ENCODE measurements around the gene ERFE. TPM values are rescaled to one million over a fixed set of nuclear protein-coding genes. Genes with fewer than 3 reads are reported as not detected.

ERFE gene
- total and polyA plus RNA-seq, 10 of the 15 experiments (the other 5 are each of a cell fraction or from before 2014, with no cell fraction given) = not detected

GRCh38 chr2:238139196-238140039, 19.4 kb upstream of the ERFE start (continued):
- TF ChIP-seq TCF7 (IDR thresholded peaks at IDR 0.05; ENCODE audit: borderline replicate concordance) (no peak), RAD51 (IDR thresholded peaks at IDR 0.05) (no peak), RCOR1 (conservative IDR thresholded peaks at IDR 0.05; ENCODE audit: low read depth, low read length) (no peak), RBBP5 (conservative IDR thresholded peaks at IDR 0.05) (no peak), ZNF384 (IDR thresholded peaks at IDR 0.05; ENCODE audit: borderline replicate concordance, low read depth, low read length) (no peak), PAX8 (IDR thresholded peaks at IDR 0.05) (no peak), ZBED1 (IDR thresholded peaks at IDR 0.05; ENCODE audit: borderline replicate concordance) (no peak), CEBPZ (IDR thresholded peaks at IDR 0.05; ENCODE audit: low read depth, low read length) (no peak), SIX5 (IDR thresholded peaks at IDR 0.05; ENCODE audit: low read depth, low read length, severe bottlenecking) (no peak), CHD1 (IDR thresholded peaks at IDR 0.05; ENCODE audit: low read depth, low read length) (no peak), NR2F1 (conservative IDR thresholded peaks at IDR 0.05) (peak; percentile 97), PML (IDR thresholded peaks at IDR 0.05; ENCODE audit: low read length) (no peak), BHLHE40 (IDR thresholded peaks at IDR 0.05; ENCODE audit: borderline replicate concordance in 1 of 2, low read depth in 2 of 2, low read length in 1 of 2) (peak in 1 of 2 experiments; percentile 54; a peak in 1 of 4 replicates)
- TF ChIP-seq, protein P1, sequence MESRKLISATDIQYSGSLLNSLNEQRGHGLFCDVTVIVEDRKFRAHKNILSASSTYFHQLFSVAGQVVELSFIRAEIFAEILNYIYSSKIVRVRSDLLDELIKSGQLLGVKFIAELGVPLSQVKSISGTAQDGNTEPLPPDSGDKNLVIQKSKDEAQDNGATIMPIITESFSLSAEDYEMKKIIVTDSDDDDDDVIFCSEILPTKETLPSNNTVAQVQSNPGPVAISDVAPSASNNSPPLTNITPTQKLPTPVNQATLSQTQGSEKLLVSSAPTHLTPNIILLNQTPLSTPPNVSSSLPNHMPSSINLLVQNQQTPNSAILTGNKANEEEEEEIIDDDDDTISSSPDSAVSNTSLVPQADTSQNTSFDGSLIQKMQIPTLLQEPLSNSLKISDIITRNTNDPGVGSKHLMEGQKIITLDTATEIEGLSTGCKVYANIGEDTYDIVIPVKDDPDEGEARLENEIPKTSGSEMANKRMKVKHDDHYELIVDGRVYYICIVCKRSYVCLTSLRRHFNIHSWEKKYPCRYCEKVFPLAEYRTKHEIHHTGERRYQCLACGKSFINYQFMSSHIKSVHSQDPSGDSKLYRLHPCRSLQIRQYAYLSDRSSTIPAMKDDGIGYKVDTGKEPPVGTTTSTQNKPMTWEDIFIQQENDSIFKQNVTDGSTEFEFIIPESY (IDR thresholded peaks at IDR 0.05) = 0 out of 2 replicates have a peak, but pooled peaks have one; percentile 13
- TF ChIP-seq, protein P2, sequence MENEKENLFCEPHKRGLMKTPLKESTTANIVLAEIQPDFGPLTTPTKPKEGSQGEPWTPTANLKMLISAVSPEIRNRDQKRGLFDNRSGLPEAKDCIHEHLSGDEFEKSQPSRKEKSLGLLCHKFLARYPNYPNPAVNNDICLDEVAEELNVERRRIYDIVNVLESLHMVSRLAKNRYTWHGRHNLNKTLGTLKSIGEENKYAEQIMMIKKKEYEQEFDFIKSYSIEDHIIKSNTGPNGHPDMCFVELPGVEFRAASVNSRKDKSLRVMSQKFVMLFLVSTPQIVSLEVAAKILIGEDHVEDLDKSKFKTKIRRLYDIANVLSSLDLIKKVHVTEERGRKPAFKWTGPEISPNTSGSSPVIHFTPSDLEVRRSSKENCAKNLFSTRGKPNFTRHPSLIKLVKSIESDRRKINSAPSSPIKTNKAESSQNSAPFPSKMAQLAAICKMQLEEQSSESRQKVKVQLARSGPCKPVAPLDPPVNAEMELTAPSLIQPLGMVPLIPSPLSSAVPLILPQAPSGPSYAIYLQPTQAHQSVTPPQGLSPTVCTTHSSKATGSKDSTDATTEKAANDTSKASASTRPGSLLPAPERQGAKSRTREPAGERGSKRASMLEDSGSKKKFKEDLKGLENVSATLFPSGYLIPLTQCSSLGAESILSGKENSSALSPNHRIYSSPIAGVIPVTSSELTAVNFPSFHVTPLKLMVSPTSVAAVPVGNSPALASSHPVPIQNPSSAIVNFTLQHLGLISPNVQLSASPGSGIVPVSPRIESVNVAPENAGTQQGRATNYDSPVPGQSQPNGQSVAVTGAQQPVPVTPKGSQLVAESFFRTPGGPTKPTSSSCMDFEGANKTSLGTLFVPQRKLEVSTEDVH (IDR thresholded peaks at IDR 0.05; ENCODE audit: low read depth, partially characterized antibody) = no peak
- TF ChIP-seq, protein P3, sequence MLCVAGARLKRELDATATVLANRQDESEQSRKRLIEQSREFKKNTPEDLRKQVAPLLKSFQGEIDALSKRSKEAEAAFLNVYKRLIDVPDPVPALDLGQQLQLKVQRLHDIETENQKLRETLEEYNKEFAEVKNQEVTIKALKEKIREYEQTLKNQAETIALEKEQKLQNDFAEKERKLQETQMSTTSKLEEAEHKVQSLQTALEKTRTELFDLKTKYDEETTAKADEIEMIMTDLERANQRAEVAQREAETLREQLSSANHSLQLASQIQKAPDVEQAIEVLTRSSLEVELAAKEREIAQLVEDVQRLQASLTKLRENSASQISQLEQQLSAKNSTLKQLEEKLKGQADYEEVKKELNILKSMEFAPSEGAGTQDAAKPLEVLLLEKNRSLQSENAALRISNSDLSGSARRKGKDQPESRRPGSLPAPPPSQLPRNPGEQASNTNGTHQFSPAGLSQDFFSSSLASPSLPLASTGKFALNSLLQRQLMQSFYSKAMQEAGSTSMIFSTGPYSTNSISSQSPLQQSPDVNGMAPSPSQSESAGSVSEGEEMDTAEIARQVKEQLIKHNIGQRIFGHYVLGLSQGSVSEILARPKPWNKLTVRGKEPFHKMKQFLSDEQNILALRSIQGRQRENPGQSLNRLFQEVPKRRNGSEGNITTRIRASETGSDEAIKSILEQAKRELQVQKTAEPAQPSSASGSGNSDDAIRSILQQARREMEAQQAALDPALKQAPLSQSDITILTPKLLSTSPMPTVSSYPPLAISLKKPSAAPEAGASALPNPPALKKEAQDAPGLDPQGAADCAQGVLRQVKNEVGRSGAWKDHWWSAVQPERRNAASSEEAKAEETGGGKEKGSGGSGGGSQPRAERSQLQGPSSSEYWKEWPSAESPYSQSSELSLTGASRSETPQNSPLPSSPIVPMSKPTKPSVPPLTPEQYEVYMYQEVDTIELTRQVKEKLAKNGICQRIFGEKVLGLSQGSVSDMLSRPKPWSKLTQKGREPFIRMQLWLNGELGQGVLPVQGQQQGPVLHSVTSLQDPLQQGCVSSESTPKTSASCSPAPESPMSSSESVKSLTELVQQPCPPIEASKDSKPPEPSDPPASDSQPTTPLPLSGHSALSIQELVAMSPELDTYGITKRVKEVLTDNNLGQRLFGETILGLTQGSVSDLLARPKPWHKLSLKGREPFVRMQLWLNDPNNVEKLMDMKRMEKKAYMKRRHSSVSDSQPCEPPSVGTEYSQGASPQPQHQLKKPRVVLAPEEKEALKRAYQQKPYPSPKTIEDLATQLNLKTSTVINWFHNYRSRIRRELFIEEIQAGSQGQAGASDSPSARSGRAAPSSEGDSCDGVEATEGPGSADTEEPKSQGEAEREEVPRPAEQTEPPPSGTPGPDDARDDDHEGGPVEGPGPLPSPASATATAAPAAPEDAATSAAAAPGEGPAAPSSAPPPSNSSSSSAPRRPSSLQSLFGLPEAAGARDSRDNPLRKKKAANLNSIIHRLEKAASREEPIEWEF (IDR thresholded peaks at IDR 0.05; ENCODE audit: insufficient replicate concordance, low read depth, low read length) = no peak

All from GM12878 (cell line).